HT1080 (cell line): ENCODE measurements around the gene TIGAR. TPM values are rescaled to one million over a fixed set of nuclear protein-coding genes. Genes with fewer than 3 reads are reported as not detected.
A peak's percentile ranks its signal among the peaks of the same experiment; 100 is the strongest.

Experiments used
- DNase-seq: peaks from one replicate; pipeline ENCODE4 v3.0.0-alpha.2; 2015; ENCODE audit warnings: low read depth
- total RNA-seq: library from RNA; depleted of rRNA; stranded (reverse); fragments of >200 nt; shearing (Covaris generic); gene quantifications from 2 replicates; pipeline ENCODE4 v1.2.3, GENCODE V29; 2014; rRNA removed

Gene TIGAR
- total RNA-seq, 1 experiment from 2014 or later = 13.8 TPM

DNA sequence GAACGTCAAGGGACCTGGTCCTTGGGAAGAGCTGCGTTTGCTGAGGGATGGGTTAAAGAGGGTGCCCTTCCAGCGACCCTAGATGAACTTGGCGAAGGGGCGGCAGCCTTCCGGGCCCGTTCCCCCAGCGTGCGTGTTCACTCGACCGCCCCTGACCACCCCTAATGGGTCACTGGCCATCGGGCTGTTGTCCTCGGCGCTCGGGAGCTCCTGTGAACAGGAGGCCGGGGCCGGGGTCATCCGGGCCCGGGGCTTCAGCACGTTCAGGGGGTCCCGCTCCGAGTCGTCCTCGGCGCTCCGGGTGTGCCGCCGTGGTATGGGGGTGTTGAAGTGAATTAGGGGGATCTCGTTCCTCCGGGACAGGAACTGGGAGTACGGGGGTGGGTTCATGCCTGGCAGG, 49.3 kb downstream of the TIGAR start:
- DNase-seq = no peak

DNA sequence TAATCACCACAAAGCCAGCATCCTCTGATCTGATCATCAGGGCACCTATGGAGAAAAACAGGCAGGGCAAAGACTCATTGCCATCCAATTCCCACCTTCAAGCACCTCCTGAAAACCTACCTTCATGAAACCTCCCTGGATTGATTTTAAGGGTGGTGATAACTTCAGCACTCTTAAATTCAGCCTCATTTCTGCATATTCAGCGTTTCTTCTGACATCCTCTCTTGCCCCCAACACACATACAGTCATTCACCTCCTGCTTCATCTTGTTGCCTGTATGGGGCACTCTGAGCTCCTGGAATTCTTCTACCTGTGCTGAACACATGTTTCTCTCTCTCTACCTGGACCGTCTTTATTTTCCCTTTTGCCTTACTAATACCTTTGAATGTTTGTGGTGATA, 51.6 kb downstream of the TIGAR start:
- no peak for DNase-seq

DNA sequence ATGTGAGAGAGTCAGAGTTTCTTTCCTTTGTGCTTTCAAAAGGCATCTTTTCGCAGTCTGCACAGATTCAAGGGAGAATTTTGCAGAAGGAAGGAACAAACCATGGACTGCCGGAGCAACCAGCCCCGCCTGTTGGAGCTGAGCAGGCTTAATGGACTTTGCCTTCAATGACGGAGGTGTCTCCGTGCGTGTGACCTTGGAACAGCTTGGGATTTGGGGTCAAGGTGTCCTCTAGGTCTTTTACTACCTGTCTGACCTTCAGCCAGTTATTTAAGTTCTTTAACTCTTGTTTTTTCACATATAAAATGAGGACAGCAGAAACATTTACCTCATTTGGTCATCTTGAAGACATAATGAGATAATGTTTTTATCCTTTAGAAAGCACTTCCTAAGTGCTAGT, 54.4 kb downstream of the TIGAR start:
- no peak for DNase-seq

DNA sequence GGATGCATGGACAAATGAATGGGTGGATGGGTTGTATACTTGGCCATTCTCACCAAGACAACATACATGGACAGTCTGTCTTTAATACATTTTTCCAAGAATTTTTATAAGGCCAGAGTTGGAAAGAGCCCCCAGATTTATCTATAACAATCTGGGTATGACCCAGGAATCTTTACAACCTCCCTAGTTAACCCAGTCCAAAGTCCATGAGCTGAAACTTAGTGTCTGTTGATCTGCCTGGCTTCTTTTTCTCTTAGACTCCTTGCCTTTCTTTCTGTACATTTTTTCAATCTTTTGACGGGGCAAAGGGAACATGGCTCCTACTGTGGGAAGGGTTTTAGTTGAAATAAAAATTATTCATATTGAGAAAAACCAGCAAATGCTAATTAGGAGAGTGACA, 57.8 kb downstream of the TIGAR start:
- no peak for DNase-seq

DNA sequence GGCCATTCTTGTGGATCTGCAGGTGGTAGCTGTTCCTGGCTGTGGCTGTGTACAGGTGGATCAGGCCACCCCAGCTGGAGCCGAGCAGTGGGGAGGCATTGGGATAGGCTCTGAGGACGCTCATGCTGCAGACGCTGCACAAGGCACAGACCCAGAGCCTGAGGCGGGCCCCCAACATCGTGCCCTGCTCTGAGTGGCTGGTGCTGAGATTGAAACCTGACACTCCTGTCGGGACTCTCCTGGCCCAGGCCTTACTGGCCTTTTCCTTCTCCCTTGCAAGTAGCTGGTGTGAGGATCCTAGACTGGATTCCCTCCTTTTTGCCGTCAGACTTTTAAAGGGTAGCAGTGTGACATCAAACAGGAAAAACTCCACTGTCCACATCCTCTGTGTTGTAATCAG, 58.4 kb downstream of the TIGAR start, which contains the start of gene FGF23:
Gene FGF23, minus strand, starts transcription at position 308 of the 400 bp plus-strand sequence. Its CDS starts 130 bp downstream, at position 178.
- peak; percentile 47 for DNase-seq

DNA sequence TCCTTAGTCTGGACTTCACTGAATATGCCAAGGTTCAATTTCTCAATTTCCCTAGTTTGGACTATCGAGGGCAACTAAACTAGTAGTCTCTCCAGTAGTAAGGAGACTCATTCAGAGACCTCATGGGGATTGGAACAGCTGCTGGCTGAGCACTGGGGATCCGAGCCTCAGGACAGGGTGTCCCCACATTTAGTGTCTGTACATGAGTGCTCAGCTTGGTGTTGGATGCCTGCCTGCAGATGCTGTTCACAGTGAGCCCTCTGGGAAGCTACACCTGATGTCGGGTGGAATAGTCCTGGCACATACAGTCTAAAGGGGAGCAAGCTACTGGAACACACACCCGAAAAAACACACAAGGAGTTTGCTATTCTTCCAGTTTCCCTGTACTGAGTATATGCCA, 59.3 kb downstream of the TIGAR start:
- DNase-seq = no peak

DNA sequence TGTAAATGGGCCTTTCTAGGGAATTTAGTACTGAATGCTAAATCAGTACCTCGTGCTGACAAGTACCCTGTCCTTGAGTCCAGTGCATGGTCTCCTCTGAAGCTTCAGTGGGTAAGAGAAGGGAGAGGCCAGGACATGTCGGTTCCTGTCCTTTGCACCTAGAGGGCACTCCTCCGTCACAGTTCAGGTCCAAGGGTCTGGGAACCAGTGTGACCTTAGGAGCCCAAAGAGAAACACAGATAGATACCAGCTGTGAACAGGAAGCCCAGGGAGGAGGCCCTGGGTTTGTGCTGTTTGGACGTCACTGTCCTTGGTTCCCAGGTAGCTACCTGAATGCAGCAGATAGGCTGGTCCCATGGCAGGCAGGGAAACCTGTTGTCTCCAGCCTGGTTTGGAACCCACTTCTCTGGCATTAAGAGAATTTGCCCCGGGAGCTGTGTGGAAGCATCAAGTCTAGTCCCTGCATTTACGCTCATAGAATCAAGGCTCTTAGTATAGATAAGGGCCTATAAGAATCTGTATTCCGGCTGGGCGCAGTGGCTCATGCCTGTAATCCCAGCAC, 62.4 kb downstream of the TIGAR start:
- no peak for DNase-seq

DNA sequence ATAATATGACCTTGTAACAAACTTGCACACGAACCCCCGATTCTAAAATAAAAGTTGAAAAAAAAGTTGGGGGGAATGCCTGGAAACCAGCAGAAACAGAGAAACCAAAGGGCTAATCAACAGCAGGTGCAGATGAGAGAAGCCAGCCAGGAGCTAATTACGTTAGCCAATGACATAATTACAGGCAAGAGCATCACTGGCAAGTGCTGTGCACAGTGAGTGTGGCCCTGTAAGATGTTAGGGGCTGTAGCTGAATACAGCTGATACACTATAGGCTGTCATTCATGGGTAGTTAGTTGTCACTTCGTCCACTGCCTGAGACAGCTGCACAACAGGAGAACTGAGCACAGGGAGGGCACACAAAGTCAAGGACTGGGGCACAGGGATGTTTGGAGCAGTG, 65.8 kb downstream of the TIGAR start:
- no peak for DNase-seq

DNA sequence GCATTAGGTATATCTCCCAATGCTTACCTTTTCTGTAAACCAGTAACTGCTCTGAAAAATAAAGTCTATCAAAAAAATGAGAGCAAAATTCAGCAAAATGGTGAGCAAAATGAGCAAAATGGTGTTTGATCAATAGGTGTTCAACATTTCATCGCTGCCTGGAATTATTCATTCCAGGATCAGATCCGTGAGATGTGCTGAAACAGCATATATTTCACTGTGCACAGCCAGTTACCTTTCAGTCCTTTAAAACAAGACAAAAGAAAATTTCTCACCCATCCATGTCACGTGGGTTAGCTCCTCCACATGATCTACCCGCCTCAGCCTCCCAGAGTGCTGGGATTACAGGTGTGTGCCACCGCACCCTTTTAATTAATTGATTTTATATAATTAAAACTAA, 66.6 kb downstream of the TIGAR start:
- DNase-seq = no peak

DNA sequence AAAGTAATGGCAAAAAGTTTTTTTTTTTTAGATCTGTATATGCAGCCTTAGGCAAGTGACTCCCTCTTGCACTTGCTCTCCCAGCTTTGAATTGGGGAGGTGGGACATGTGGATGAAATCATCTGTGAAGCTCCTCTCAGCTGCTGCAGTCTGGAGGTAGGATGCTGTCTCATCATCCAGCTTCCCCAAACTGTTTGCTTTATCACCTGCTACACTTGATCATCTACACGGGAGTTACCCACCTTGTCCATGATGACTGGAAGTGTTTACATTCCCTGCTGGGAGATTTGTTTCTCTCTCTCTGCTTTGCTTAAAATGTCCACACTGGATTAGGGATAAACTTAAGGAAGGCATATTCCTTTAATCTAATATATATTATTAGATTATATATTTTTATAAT, 67.0 kb downstream of the TIGAR start:
- DNase-seq = no peak

DNA sequence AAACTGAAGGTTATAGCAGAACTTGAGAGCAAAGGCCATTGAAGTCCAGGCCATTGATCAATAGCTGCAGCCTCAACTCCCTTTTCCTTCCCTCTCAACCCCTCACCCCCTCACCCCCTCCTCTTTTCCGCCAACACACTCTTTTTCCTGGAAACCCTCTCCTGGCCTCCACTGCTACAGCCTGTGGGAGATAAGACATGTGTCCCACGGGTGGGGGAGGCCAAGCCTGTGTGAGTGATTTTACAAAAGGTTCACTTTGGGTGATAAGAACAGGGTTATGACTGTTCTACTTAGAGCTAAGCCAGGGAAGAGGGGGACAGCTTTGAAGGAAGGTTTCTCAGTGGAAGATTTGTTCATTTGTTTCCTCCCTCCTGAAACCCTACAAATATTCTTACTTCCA, 67.6 kb downstream of the TIGAR start:
- no peak for DNase-seq

DNA sequence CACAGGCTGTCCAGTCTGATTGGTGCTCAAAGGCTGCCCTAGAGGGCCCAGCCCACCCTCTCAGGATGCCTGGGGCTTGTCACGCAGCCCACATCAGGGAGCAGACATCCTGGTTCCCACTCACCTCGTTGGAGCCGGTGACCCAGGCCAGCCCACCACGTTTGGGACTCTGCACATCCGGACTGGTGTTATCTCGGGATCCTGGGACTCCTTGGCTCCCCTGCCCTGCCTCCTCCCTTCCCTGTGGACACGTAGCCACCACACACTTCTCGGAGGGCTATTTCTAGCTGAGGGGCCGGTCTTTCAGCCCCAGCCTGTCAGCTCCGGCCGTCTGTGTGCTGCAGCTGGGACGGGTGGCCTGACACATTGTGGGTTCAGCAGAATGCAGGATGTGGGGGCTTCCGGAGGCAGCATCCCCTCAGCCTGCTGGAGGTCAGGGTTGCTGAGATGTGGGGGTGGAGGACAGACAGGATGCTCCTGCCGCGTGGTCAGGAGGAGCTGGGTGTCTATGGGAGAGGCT, 71.3 kb downstream of the TIGAR start:
- DNase-seq = peak; percentile 31

DNA sequence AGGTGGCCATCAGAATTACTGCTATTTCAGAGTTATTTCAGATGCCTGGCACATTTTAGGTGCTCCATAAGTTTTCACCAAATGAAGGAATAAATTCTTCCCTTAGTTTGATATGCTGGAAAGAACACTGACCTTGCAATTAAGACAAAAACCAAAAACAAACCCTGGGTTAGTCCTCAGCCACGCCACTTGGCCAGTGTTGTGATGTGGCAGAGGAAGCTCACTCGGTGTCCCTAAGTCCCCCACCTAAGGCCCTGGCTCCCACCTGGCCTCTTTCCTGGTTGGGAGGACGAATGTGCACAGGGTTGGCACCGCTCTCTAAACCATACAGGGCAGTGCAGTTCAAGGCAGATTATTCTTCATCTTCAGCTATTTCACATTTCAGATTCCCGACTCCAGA, 72.2 kb downstream of the TIGAR start:
- DNase-seq = no peak

DNA sequence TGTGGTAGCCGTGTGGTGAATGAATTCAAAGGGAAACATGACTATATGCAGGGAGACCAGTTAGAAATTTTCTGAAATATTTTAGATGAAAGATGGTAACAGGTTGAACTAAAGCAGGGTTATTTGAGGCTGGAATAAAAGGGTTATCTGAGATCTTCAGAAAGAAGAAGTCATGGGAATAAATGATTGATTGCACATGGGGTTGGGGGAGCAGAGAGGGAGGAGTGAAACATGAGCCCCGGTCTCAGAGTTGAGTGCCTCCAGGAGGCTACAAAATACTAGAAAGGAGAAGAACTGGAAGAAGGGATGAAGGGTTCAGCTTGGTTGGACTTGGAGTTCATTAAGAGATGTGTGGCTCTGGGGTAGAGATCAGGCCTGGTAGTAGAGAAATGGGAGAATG, 74.8 kb downstream of the TIGAR start:
- no peak for DNase-seq

DNA sequence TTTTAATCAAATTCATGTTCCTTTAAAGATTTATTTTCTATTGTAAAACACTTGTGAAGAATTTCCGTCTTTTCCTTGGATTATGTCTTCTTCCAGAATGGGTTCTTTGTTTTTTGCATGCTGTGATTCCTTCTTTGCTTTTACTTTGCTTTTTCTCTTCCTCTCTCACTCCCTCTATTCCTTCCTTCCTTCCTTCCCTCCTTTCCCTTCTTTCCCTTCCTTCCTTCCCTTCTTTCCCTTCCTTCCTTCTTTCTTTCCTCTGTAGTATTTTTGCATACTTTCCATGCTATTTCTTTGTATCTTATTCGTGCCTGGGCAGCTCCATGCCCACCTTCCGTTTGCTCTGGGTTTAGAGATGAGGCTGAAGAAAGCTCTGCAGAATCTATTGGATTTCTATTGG, 80.1 kb downstream of the TIGAR start:
- no peak for DNase-seq

DNA sequence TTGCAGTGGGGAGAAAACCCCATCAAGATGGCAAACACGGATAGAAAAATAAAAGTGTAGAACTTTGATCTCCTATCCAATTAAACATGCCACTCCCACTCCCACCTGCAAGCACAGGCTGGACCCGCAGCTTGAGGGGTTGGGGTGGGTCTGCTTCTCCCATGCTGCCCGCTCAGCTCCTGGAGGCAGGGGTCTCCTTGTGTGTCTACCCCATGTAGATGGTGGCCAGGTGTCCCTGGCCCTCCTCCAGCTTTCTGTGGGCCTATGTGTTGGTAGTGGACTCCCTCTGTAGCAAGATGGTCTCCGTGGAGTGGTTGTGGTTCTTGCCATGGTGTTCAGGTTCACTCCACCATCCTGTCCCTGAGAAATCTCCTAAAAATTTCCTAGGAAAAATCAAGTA, 82.0 kb downstream of the TIGAR start:
- DNase-seq = no peak

Other genes with a start within 250 kb of the TIGAR start
- gene CCND2, start 47.5 kb upstream of the TIGAR start, total RNA-seq = 3.2 TPM in 2 replicates
- not detected in 2 replicates for gene FGF23, start 58.5 kb downstream of the TIGAR start, total RNA-seq
- not detected in 2 replicates for gene FGF6, start 124.6 kb downstream of the TIGAR start, total RNA-seq
- 28.7 and 38.0 TPM in 2 replicates for gene RAD51AP1, start 217.7 kb downstream of the TIGAR start, total RNA-seq
- 60.5 and 64.6 TPM in 2 replicates for gene DYRK4, start 241.0 kb downstream of the TIGAR start, total RNA-seq